ENCODE measurements around the gene CNNM4.

Gene CNNM4

DNA sequence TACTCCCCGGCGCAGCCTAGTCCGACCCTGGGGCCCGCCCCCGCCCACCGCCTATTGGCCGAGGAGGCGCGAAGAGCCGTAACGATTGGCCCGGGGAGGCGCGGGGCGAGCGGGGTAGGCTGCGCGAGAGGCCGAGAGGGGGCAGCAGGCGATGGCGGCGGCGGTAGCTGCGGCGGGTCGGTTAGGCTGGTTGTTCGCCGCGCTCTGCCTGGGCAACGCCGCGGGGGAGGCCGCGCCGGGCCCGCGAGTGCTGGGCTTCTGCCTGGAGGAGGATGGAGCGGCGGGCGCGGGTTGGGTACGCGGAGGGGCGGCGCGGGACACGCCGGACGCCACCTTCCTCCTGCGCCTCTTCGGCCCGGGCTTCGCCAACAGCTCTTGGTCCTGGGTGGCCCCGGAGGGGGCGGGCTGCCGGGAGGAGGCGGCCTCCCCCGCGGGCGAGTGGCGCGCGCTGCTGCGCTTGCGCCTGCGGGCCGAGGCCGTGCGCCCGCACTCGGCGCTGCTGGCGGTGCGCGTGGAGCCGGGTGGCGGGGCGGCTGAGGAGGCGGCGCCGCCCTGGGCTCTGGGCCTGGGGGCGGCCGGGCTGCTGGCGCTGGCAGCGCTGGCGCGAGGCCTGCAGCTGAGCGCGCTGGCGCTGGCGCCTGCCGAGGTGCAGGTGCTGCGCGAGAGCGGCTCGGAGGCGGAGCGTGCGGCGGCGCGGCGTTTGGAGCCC is 55.6 kb downstream of the CNNM4 start, which contains the start of gene CNNM3 (continued):
- TF ChIP-seq, protein P1, sequence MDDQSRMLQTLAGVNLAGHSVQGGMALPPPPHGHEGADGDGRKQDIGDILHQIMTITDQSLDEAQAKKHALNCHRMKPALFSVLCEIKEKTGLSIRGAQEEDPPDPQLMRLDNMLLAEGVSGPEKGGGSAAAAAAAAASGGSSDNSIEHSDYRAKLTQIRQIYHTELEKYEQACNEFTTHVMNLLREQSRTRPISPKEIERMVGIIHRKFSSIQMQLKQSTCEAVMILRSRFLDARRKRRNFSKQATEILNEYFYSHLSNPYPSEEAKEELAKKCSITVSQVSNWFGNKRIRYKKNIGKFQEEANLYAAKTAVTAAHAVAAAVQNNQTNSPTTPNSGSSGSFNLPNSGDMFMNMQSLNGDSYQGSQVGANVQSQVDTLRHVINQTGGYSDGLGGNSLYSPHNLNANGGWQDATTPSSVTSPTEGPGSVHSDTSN (CRISPR knock-in tag; IDR thresholded peaks at IDR 0.05): peak; percentile 62; the same call in 1 of the 2 replicates
- no peak for TF ChIP-seq ZNF837 (tag by site-specific recombination; IDR thresholded peaks at IDR 0.05)
- TF ChIP-seq HOXC10 (CRISPR knock-in tag; IDR thresholded peaks at IDR 0.05): peak; percentile 74; the same call in 1 of the 2 replicates
- no peak for TF ChIP-seq BCL11A (tag by site-specific recombination; IDR thresholded peaks at IDR 0.05; ENCODE audit: low read depth)
- peak; percentile 77 for TF ChIP-seq YY2 (tag by site-specific recombination; IDR thresholded peaks at IDR 0.05)
- TF ChIP-seq ZNF629 (tag by site-specific recombination; IDR thresholded peaks at IDR 0.05): no peak
- TF ChIP-seq ZNF76 (tag by site-specific recombination; IDR thresholded peaks at IDR 0.05; ENCODE audit: borderline replicate concordance, low read depth): peak; percentile 40; the same call in 1 of the 2 replicates
- no peak for TF ChIP-seq ZBTB7A (tag by site-specific recombination; IDR thresholded peaks at IDR 0.05; ENCODE audit: low read depth)
- TF ChIP-seq ZNF391 (tag by site-specific recombination; IDR thresholded peaks at IDR 0.05; ENCODE audit: borderline replicate concordance, low read depth): no peak
- TF ChIP-seq YY1 (tag by site-specific recombination; IDR thresholded peaks at IDR 0.05): peak; percentile 65
- TF ChIP-seq, protein P2, sequence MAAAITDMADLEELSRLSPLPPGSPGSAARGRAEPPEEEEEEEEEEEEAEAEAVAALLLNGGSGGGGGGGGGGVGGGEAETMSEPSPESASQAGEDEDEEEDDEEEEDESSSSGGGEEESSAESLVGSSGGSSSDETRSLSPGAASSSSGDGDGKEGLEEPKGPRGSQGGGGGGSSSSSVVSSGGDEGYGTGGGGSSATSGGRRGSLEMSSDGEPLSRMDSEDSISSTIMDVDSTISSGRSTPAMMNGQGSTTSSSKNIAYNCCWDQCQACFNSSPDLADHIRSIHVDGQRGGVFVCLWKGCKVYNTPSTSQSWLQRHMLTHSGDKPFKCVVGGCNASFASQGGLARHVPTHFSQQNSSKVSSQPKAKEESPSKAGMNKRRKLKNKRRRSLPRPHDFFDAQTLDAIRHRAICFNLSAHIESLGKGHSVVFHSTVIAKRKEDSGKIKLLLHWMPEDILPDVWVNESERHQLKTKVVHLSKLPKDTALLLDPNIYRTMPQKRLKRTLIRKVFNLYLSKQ (tag by site-specific recombination; IDR thresholded peaks at IDR 0.05; ENCODE audit: borderline replicate concordance): no peak

DNA sequence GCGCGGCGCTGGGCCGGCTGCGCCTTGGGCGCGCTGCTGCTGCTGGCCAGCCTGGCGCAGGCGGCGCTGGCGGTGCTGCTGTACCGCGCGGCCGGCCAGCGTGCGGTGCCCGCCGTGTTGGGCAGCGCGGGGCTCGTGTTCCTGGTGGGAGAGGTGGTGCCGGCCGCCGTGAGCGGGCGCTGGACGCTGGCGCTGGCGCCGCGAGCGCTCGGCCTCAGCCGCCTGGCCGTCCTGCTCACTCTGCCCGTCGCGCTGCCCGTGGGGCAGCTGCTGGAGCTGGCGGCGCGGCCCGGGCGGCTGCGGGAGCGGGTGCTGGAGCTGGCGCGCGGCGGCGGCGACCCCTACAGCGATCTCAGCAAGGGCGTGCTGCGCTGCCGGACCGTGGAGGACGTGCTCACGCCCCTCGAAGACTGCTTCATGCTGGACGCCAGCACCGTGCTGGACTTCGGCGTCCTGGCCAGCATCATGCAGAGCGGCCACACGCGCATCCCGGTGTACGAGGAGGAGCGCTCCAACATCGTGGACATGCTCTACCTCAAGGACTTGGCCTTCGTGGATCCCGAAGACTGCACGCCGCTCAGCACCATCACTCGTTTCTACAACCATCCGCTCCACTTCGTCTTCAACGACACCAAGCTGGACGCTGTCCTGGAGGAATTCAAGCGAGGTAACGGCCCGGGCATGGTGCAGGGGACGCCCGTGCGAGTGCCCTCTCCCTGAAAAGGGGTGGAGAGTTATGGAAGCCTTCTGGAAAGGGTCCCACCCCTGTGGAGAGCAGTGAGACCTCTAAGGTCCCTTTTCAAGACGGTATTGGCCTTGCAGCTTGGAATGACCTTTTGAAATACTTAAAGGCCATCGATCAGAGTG is 56.4 kb downstream of the CNNM4 start:
- H3K27ac ChIP-seq (ENCODE audit: extremely low read depth, low read depth, low read length): peak overlapping the region; percentile 86; the same call in 1 of the 2 replicates
- ChIA-PET CTCF (interaction anchor here (0.6 to 0.8 kb wide), 3 partner anchors 54 to 481 kb away, joined by 3 to 5 read pairs (median 3); no protein-coding TSS in a partner anchor), POLR2A (interaction anchor here (0.8 to 1.7 kb wide), 7 partner anchors 16 to 56 kb away, joined by 3 to 7 read pairs (median 4); partner anchors contain the start of genes ANKRD39 and CNNM4)
- peak overlapping the region; percentile 75 for H3K4me3 ChIP-seq (ENCODE audit: low read depth, low read length)
- TF ChIP-seq SCRT1 (tag by site-specific recombination; IDR thresholded peaks at IDR 0.05; ENCODE audit: borderline replicate concordance) (no peak), ZNF529 (tag by site-specific recombination; IDR thresholded peaks at IDR 0.05; ENCODE audit: insufficient replicate concordance) (no peak), ZBTB20 (tag by site-specific recombination; IDR thresholded peaks at IDR 0.05) (peak; percentile 16; the same call in 1 of the 2 replicates), HOXD13 (CRISPR knock-in tag; IDR thresholded peaks at IDR 0.05; ENCODE audit: borderline replicate concordance) (no peak), ZBTB8A (tag by site-specific recombination; IDR thresholded peaks at IDR 0.05) (peak; percentile 39; the same call in 1 of the 2 replicates), ZIC2 (tag by site-specific recombination; IDR thresholded peaks at IDR 0.05) (peak; percentile 62), ZFP41 (tag by site-specific recombination; IDR thresholded peaks at IDR 0.05; ENCODE audit: borderline replicate concordance) (no peak), ZNF157 (tag by site-specific recombination; IDR thresholded peaks at IDR 0.05) (no peak), ZNF677 (tag by site-specific recombination; IDR thresholded peaks at IDR 0.05) (no peak), HOXC10 (CRISPR knock-in tag; IDR thresholded peaks at IDR 0.05) (0 out of 2 replicates have a peak, but pooled peaks have one; percentile 56), ZNF335 (tag by site-specific recombination; conservative IDR thresholded peaks at IDR 0.05) (0 out of 2 replicates have a peak, but pooled peaks have one; percentile 13), ZNF600 (tag by site-specific recombination; IDR thresholded peaks at IDR 0.05) (peak; percentile 74)
- TF ChIP-seq, protein P3, sequence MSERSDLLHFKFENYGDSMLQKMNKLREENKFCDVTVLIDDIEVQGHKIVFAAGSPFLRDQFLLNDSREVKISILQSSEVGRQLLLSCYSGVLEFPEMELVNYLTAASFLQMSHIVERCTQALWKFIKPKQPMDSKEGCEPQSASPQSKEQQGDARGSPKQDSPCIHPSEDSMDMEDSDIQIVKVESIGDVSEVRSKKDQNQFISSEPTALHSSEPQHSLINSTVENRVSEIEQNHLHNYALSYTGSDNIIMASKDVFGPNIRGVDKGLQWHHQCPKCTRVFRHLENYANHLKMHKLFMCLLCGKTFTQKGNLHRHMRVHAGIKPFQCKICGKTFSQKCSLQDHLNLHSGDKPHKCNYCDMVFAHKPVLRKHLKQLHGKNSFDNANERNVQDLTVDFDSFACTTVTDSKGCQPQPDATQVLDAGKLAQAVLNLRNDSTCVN (tag by site-specific recombination; optimal IDR thresholded peaks at IDR 0.05): peak; percentile 76
- TF ChIP-seq, protein P4, sequence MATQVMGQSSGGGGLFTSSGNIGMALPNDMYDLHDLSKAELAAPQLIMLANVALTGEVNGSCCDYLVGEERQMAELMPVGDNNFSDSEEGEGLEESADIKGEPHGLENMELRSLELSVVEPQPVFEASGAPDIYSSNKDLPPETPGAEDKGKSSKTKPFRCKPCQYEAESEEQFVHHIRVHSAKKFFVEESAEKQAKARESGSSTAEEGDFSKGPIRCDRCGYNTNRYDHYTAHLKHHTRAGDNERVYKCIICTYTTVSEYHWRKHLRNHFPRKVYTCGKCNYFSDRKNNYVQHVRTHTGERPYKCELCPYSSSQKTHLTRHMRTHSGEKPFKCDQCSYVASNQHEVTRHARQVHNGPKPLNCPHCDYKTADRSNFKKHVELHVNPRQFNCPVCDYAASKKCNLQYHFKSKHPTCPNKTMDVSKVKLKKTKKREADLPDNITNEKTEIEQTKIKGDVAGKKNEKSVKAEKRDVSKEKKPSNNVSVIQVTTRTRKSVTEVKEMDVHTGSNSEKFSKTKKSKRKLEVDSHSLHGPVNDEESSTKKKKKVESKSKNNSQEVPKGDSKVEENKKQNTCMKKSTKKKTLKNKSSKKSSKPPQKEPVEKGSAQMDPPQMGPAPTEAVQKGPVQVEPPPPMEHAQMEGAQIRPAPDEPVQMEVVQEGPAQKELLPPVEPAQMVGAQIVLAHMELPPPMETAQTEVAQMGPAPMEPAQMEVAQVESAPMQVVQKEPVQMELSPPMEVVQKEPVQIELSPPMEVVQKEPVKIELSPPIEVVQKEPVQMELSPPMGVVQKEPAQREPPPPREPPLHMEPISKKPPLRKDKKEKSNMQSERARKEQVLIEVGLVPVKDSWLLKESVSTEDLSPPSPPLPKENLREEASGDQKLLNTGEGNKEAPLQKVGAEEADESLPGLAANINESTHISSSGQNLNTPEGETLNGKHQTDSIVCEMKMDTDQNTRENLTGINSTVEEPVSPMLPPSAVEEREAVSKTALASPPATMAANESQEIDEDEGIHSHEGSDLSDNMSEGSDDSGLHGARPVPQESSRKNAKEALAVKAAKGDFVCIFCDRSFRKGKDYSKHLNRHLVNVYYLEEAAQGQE (tag by site-specific recombination; IDR thresholded peaks at IDR 0.05): 0 out of 2 replicates have a peak, but pooled peaks have one; percentile 28
- H3K9me3 ChIP-seq (ENCODE audit: control insufficient read depth, insufficient read depth, low read depth, low read length): no peaks in the 10 kb centered on the region
- peaks cover 6 to 31% of the 10 kb centered on the region in 2 experiments; a peak in 2 of 3 replicates for H3K36me3 ChIP-seq (ENCODE audit: control insufficient read depth in 2 of 2, insufficient read depth in 1 of 2, low read length in 2 of 2)
- peaks cover 15% of the 10 kb centered on the region for H3K4me1 ChIP-seq (ENCODE audit: control insufficient read depth, insufficient read depth, low read length)
